Thoracic aorta (tissue), 2 donors: ENCODE measurements around the gene SETBP1. TPM values are rescaled to one million over a fixed set of nuclear protein-coding genes. Genes with fewer than 3 reads are reported as not detected.
A peak's percentile ranks its signal among the peaks of the same experiment; 100 is the strongest.

Experiments
- ATAC-seq: fragments of 150-250 bp; one replicate; pipeline ENCODE4 v1.8.0; 2017; ENCODE audit warnings: low read depth; ENCODE audit not compliant: insufficient number of reproducible peaks, low FRiP score
- DNase-seq: peaks from one replicate; pipeline ENCODE4 v3.0.0-alpha.2; 2020; ENCODE audit warnings: low spot score
- H3K27ac ChIP-seq, 2 donors: fragments of 200-600 bp; sonication (generic); 1 replicate in 1 of 2; 2 replicates in 1 of 2; pipeline ENCODE4 v1.5.1; 2016; ENCODE audit warnings: mild to moderate bottlenecking in 2 of 2, moderate library complexity in 2 of 2
- H3K27me3 ChIP-seq: fragments of 200-600 bp; sonication (generic); replicated peaks from 2 replicates; pipeline ENCODE4 v1.6.0; 2016; ENCODE audit warnings: mild to moderate bottlenecking; ENCODE audit not compliant: insufficient read depth
- H3K36me3 ChIP-seq: fragments of 200-600 bp; sonication (generic); one replicate; pipeline ENCODE4 v1.5.1; 2016
- H3K4me1 ChIP-seq, 2 donors: fragments of 200-600 bp; sonication (generic); 1 replicate in 1 of 2; 2 replicates in 1 of 2; pipeline versions ENCODE4 v1.5.1 to v1.6.0; 2016; ENCODE audit warnings: low read depth in 2 of 2, mild to moderate bottlenecking in 1 of 2; ENCODE audit not compliant: control insufficient read depth in 1 of 2
- H3K4me3 ChIP-seq: fragments of 200-600 bp; sonication (generic); 2 replicates; pipeline ENCODE4 v1.5.1; 2016; ENCODE audit warnings: mild to moderate bottlenecking
- H3K9me3 ChIP-seq: fragments of 200-600 bp; sonication (generic); 2 replicates; pipeline ENCODE4 v1.5.1; 2016
- CTCF ChIP-seq: fragments of 200-600 bp; sonication (generic); IDR thresholded peaks from one replicate; pipeline ENCODE4 v1.5.1; 2019; ENCODE audit warnings: antibody characterized with exemption
- total RNA-seq, 2 donors: library from RNA; depleted of rRNA; stranded (reverse); fragments of >200 nt; gene quantifications; one replicate each; pipeline versions ENCODE4 v1.1.0 to v1.2.3, GENCODE V29; 2016

The SETBP1 gene
- total RNA-seq, 2 donors from 2014 or later: 39.3 to 50.2 TPM

GRCh38 chr18:44758861-44759631 is 78.4 kb downstream of the SETBP1 start:
- ATAC-seq: no peak
- H3K27me3 ChIP-seq: no peaks in the 10 kb centered on the region

GRCh38 chr18:44759925-44760342 is 79.2 kb downstream of the SETBP1 start:
- no peak for DNase-seq
- no peak for TF ChIP-seq CTCF
- Histone ChIP-seq H3K27ac (no peak overlapping the region), H3K27me3 (no peaks in the 10 kb centered on the region), H3K9me3 (no peaks in the 10 kb centered on the region), H3K4me3 (no peak overlapping the region), H3K4me1 (peaks cover 7 to 28% of the 10 kb centered on the region in 2 donors), H3K36me3 (no peaks in the 10 kb centered on the region)
- ATAC-seq: no peak

More at GRCh38 chr18:44758861-44759631, 78.4 kb downstream of the SETBP1 start:
- no peak for TF ChIP-seq CTCF
- Histone ChIP-seq H3K4me3 (peak overlapping the region; percentile 32), H3K9me3 (no peaks in the 10 kb centered on the region), H3K27ac (no peak overlapping the region), H3K4me1 (peaks cover 7 to 24% of the 10 kb centered on the region in 2 donors), H3K36me3 (no peaks in the 10 kb centered on the region)
- DNase-seq: no peak

GRCh38 chr18:44761812-44762211 is 81.1 kb downstream of the SETBP1 start:
- H3K36me3 ChIP-seq: no peaks in the 10 kb centered on the region
- no peak overlapping the region for H3K4me3 ChIP-seq
- H3K4me1 ChIP-seq: peaks cover 19 to 42% of the 10 kb centered on the region in 2 donors
- no peak for TF ChIP-seq CTCF
- no peaks in the 10 kb centered on the region for H3K9me3 ChIP-seq
- H3K27ac ChIP-seq: peak overlapping the region in 1 of 2 donors; percentile 14
- no peak for DNase-seq
- no peaks in the 10 kb centered on the region for H3K27me3 ChIP-seq
- ATAC-seq: no peak

GRCh38 chr18:44763327-44763726 is 82.6 kb downstream of the SETBP1 start:
- Histone ChIP-seq H3K4me1 (peaks cover 19 to 42% of the 10 kb centered on the region in 2 donors), H3K27me3 (no peaks in the 10 kb centered on the region), H3K27ac (no peak overlapping the region), H3K4me3 (no peak overlapping the region), H3K9me3 (no peaks in the 10 kb centered on the region), H3K36me3 (no peaks in the 10 kb centered on the region)
- no peak for TF ChIP-seq CTCF
- DNase-seq (no peak), ATAC-seq (no peak)

GRCh38 chr18:44764863-44765262 is 84.2 kb downstream of the SETBP1 start:
- DNase-seq: no peak
- Histone ChIP-seq H3K27ac (no peak overlapping the region), H3K9me3 (no peaks in the 10 kb centered on the region), H3K36me3 (no peaks in the 10 kb centered on the region), H3K4me1 (peaks cover 19 to 39% of the 10 kb centered on the region in 2 donors), H3K4me3 (no peak overlapping the region), H3K27me3 (no peaks in the 10 kb centered on the region)
- TF ChIP-seq CTCF: no peak
- ATAC-seq: no peak
